ENCODE measurements around the gene WDR88. TPM values are rescaled to one million over a fixed set of nuclear protein-coding genes. Genes with fewer than 3 reads are reported as not detected.

WDR88 gene
- total and polyA plus RNA-seq, 4 donors, result 0.08 TPM; not detected in 2

DNA sequence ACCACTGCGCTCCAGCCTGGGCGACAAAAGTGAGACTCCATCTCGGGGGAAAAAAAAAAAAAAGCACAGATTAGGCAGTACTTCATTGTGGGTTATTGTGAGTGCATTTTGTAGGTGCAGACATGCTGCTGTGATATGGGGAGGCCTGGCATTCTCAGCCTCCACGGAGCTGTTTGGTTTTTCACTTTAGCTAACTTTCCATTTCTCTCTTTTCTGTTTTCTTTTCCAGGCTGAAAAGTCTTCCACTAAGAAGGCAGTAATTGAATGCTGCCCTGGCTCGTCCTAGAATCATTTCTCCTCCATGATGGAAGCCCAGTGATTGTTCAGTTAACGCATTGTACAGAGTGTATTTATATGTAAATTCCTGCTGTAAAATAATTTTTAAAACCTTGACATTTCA is 2.0 kb upstream of the WDR88 start (continued):
- TF ChIP-seq, protein P1, sequence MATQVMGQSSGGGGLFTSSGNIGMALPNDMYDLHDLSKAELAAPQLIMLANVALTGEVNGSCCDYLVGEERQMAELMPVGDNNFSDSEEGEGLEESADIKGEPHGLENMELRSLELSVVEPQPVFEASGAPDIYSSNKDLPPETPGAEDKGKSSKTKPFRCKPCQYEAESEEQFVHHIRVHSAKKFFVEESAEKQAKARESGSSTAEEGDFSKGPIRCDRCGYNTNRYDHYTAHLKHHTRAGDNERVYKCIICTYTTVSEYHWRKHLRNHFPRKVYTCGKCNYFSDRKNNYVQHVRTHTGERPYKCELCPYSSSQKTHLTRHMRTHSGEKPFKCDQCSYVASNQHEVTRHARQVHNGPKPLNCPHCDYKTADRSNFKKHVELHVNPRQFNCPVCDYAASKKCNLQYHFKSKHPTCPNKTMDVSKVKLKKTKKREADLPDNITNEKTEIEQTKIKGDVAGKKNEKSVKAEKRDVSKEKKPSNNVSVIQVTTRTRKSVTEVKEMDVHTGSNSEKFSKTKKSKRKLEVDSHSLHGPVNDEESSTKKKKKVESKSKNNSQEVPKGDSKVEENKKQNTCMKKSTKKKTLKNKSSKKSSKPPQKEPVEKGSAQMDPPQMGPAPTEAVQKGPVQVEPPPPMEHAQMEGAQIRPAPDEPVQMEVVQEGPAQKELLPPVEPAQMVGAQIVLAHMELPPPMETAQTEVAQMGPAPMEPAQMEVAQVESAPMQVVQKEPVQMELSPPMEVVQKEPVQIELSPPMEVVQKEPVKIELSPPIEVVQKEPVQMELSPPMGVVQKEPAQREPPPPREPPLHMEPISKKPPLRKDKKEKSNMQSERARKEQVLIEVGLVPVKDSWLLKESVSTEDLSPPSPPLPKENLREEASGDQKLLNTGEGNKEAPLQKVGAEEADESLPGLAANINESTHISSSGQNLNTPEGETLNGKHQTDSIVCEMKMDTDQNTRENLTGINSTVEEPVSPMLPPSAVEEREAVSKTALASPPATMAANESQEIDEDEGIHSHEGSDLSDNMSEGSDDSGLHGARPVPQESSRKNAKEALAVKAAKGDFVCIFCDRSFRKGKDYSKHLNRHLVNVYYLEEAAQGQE (IDR thresholded peaks at IDR 0.05), result no peak
- TF ChIP-seq, protein P2, sequence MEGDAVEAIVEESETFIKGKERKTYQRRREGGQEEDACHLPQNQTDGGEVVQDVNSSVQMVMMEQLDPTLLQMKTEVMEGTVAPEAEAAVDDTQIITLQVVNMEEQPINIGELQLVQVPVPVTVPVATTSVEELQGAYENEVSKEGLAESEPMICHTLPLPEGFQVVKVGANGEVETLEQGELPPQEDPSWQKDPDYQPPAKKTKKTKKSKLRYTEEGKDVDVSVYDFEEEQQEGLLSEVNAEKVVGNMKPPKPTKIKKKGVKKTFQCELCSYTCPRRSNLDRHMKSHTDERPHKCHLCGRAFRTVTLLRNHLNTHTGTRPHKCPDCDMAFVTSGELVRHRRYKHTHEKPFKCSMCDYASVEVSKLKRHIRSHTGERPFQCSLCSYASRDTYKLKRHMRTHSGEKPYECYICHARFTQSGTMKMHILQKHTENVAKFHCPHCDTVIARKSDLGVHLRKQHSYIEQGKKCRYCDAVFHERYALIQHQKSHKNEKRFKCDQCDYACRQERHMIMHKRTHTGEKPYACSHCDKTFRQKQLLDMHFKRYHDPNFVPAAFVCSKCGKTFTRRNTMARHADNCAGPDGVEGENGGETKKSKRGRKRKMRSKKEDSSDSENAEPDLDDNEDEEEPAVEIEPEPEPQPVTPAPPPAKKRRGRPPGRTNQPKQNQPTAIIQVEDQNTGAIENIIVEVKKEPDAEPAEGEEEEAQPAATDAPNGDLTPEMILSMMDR (IDR thresholded peaks at IDR 0.05; ENCODE audit: low read depth, low read length, missing input control), result no peak
- TF ChIP-seq NR2F2 (IDR thresholded peaks at IDR 0.05) (no peak), FOXA1 (IDR thresholded peaks at IDR 0.05) (no peak), GABPA (IDR thresholded peaks at IDR 0.05 in 1 of 2, conservative IDR thresholded peaks at IDR 0.05 in 1 of 2) (no peak), HNF4A (conservative IDR thresholded peaks at IDR 0.05) (no peak), YY1 (IDR thresholded peaks at IDR 0.05) (no peak)

DNA sequence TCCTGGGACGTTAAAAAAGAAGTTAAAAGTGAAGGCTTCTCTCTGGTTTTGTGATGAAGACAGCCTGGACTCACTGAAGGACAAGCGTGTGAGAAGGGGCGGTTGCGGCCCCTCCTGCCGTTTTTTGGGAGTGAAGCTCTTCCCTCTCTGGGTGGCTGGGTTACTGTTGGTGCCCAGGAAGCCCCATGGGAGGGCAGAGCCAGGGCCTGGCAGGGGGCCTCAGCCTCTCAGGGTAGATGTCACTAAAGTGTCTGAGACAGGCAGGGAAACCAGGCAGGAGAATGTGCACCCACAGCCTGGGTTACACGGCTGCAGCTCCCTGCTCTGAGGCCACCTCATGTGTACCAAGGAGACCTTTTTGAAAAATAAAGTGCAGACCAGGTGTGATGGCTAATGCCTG is 1.5 kb upstream of the WDR88 start:
- WGBS, result 93% methylated on average over 6 of the region's 6 CpGs
- Histone ChIP-seq H3K4me3 (ENCODE audit: low read depth in 1 of 3, low read length in 3 of 3) (no peak overlapping the region), H3K27me3 (ENCODE audit: control insufficient read depth in 4 of 4, insufficient read depth in 4 of 4, low read length in 3 of 4) (no peaks in the 10 kb centered on the region), H3K9ac (ENCODE audit: low read depth in 1 of 2, low read length in 2 of 2) (no peak overlapping the region), H3K4me1 (ENCODE audit: control insufficient read depth in 4 of 4, insufficient read depth in 4 of 4, low read length in 3 of 4) (peaks cover 0 to 5% (median 0%) of the 10 kb centered on the region in 4 donors), H3K9me3 (ENCODE audit: control insufficient read depth in 4 of 4, low read length in 3 of 4) (no peaks in the 10 kb centered on the region), H3K27ac (ENCODE audit: low read depth in 1 of 2, low read length in 2 of 2) (no peak overlapping the region), H3K36me3 (ENCODE audit: control insufficient read depth in 4 of 4, insufficient read depth in 3 of 4, low read depth in 1 of 4, low read length in 3 of 4) (peaks cover 2 to 18% (median 11%) of the 10 kb centered on the region in 4 donors)
- TF ChIP-seq RXRA (IDR thresholded peaks at IDR 0.05) (no peak), HNF4G (IDR thresholded peaks at IDR 0.05) (no peak), FOXA1 (IDR thresholded peaks at IDR 0.05) (no peak), YY1 (IDR thresholded peaks at IDR 0.05) (no peak), NR2F2 (IDR thresholded peaks at IDR 0.05) (no peak), TAF1 (conservative IDR thresholded peaks at IDR 0.05) (no peak), RAD21 (IDR thresholded peaks at IDR 0.05) (no peak), FOXA2 (IDR thresholded peaks at IDR 0.05) (no peak), JUND (IDR thresholded peaks at IDR 0.05) (no peak), EGR1 (IDR thresholded peaks at IDR 0.05; ENCODE audit: low read depth in 2 of 2) (no peak), GABPA (IDR thresholded peaks at IDR 0.05 in 1 of 2, conservative IDR thresholded peaks at IDR 0.05 in 1 of 2) (no peak), HNF4A (conservative IDR thresholded peaks at IDR 0.05) (no peak), SP1 (IDR thresholded peaks at IDR 0.05) (no peak)
- TF ChIP-seq, protein P3, sequence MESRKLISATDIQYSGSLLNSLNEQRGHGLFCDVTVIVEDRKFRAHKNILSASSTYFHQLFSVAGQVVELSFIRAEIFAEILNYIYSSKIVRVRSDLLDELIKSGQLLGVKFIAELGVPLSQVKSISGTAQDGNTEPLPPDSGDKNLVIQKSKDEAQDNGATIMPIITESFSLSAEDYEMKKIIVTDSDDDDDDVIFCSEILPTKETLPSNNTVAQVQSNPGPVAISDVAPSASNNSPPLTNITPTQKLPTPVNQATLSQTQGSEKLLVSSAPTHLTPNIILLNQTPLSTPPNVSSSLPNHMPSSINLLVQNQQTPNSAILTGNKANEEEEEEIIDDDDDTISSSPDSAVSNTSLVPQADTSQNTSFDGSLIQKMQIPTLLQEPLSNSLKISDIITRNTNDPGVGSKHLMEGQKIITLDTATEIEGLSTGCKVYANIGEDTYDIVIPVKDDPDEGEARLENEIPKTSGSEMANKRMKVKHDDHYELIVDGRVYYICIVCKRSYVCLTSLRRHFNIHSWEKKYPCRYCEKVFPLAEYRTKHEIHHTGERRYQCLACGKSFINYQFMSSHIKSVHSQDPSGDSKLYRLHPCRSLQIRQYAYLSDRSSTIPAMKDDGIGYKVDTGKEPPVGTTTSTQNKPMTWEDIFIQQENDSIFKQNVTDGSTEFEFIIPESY (IDR thresholded peaks at IDR 0.05), result no peak
- TF ChIP-seq, protein P1 (IDR thresholded peaks at IDR 0.05), result no peak
- TF ChIP-seq, protein P4, sequence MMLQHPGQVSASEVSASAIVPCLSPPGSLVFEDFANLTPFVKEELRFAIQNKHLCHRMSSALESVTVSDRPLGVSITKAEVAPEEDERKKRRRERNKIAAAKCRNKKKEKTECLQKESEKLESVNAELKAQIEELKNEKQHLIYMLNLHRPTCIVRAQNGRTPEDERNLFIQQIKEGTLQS (IDR thresholded peaks at IDR 0.05), result no peak
- TF ChIP-seq, protein P2 (IDR thresholded peaks at IDR 0.05; ENCODE audit: low read depth, low read length, missing input control), result no peak
- TF ChIP-seq, protein P5, sequence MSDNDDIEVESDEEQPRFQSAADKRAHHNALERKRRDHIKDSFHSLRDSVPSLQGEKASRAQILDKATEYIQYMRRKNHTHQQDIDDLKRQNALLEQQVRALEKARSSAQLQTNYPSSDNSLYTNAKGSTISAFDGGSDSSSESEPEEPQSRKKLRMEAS (IDR thresholded peaks at IDR 0.05), result no peak
- no peak for DNase-seq (ENCODE audit: low spot score)
